Measurements from ENCODE around the gene PCLO. TPM values are rescaled to one million over a fixed set of nuclear protein-coding genes. Genes with fewer than 3 reads are reported as not detected.

The PCLO gene
- total RNA-seq, 1 experiment from 2014 or later, result 3.1 TPM

DNA sequence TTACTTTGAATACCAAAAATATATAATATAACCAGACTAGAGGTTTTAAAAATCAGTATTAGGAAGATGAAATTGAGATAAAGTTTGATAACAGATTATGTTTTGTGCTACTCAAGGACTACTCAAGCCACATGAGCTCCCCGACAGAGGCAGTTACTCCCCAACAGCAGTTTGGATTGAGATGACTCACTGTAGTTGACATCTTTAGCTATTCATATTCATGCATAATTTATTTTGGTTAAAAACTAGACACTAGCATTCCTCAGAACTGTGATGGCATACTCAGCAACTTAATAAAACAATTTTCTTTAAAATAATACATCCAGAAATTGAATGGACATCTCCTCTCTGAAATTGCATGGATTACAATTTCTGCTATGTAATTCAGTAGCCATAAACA, 19.6 kb downstream of the PCLO start:
- H3K4me1 ChIP-seq (ENCODE audit: insufficient read depth, low read length), result no peaks in the 10 kb centered on the region; the same call in 1 of the 2 replicates
- H3K23me2 ChIP-seq (ENCODE audit: insufficient read length, low read depth, low read length, poor library complexity, severe bottlenecking), result no peaks in the 10 kb centered on the region
- DNase-seq, result no peak
- no peaks in the 10 kb centered on the region for H3K9me3 ChIP-seq (ENCODE audit: control insufficient read depth, low read depth, low read length)
- Mint-ChIP-seq H3K27ac (no peak overlapping the region; a peak in 1 of 7 replicates), H3K4me3 (no peak overlapping the region), H3K36me3 (ENCODE audit: insufficient read depth in 1 of 3, low read depth in 3 of 3) (no peaks in the 10 kb centered on the region), H3K9me3 (no peaks in the 10 kb centered on the region), H3K27me3 (ENCODE audit: low read depth) (no peaks in the 10 kb centered on the region), H3K4me1 (peaks cover 32 to 36% of the 10 kb centered on the region in 2 experiments)
- no peak overlapping the region for H3K56ac ChIP-seq (ENCODE audit: insufficient read length, low read depth, low read length)
- H4K5ac ChIP-seq (ENCODE audit: insufficient read length, low read depth, low read length), result no peak overlapping the region
- H3K79me1 ChIP-seq (ENCODE audit: insufficient read depth, low read depth, low read length, poor library complexity, severe bottlenecking), result no peaks in the 10 kb centered on the region
- H4K8ac ChIP-seq (replicated peaks; ENCODE audit: insufficient read length, low read depth, low read length), result no peak overlapping the region
- H3K27ac ChIP-seq (ENCODE audit: insufficient read length, low read depth, low read length), result no peak overlapping the region
- H3K18ac ChIP-seq (ENCODE audit: insufficient read length, low read depth, low read length), result no peak overlapping the region
- H2BK120ac ChIP-seq (ENCODE audit: low read depth, low read length, poor library complexity, severe bottlenecking), result no peak overlapping the region
- H3K9ac ChIP-seq (ENCODE audit: extremely low read depth, insufficient read length, low read length), result no peak overlapping the region
- no peak overlapping the region for H2AK5ac ChIP-seq (ENCODE audit: insufficient read length, low read length)
- no peak overlapping the region for H2BK15ac ChIP-seq (ENCODE audit: low read depth, low read length)
- H3T11ph ChIP-seq (ENCODE audit: low read length), result no peak overlapping the region
- no peak overlapping the region for H3K23ac ChIP-seq (ENCODE audit: insufficient read length, low read depth, low read length)
- TF ChIP-seq CTCF (conservative IDR thresholded peaks at IDR 0.05), result no peak
- H4K20me1 ChIP-seq (ENCODE audit: control insufficient read depth, insufficient read depth, insufficient read length), result no peaks in the 10 kb centered on the region
- no peak overlapping the region for H3K4me2 ChIP-seq (ENCODE audit: insufficient read depth, insufficient read length, low read length)
- no peak overlapping the region for H2AFZ ChIP-seq (ENCODE audit: low read length)
- no peak overlapping the region for H4K91ac ChIP-seq (ENCODE audit: insufficient read length, low read depth, low read length)
- H2BK12ac ChIP-seq (ENCODE audit: insufficient read length, low read depth, low read length), result no peak overlapping the region
- no peaks in the 10 kb centered on the region for H3K27me3 ChIP-seq (ENCODE audit: insufficient read depth, low read length)
- H3K4ac ChIP-seq (ENCODE audit: low read depth, low read length), result no peak overlapping the region
- no peaks in the 10 kb centered on the region for H3K79me2 ChIP-seq (ENCODE audit: insufficient read depth, low read length)
- WGBS (ENCODE audit: extremely low coverage, insufficient read length, low lambda C conversion rate), result no CpG with 5 or more reads among the region's 1 CpG
- no peak overlapping the region for H2BK20ac ChIP-seq (ENCODE audit: low read depth, low read length, poor library complexity, severe bottlenecking)
- H3K14ac ChIP-seq (ENCODE audit: insufficient read depth, low read length), result no peak overlapping the region
- H2BK5ac ChIP-seq (ENCODE audit: insufficient read length, low read length), result no peak overlapping the region
